Stimulated activated naive CD8-positive, alpha-beta T cell treated with anti-CD3 and anti-CD28 coated beads, Interleukin-15, amount 100 ng/mL, for 72 hours (primary cell): ENCODE data around the gene TMEM59L.

ENCODE experiments used
- ATAC-seq: fragments of 150-1000 bp; cut with Tn5 transposase; 2 replicates; pipeline ENCODE4 v1.10.0; 2021; ENCODE audit warnings: mild to moderate bottlenecking, moderate library complexity
- DNase-seq, 2 donors: peaks; one replicate each; pipeline ENCODE4 v3.0.0; 2021 to 2022
- H3K27ac Mint-ChIP-seq, 2 donors: one replicate each; pipeline ENCODE4 v1.8.0; 2022; ENCODE audit warnings: mild to moderate bottlenecking in 2 of 2, mixed read lengths in 2 of 2, moderate library complexity in 2 of 2
- H3K27me3 Mint-ChIP-seq: one replicate; pipeline ENCODE4 v1.8.0; 2022; ENCODE audit warnings: mixed read lengths
- H3K4me1 Mint-ChIP-seq: one replicate; pipeline ENCODE4 v1.8.0; 2022; ENCODE audit warnings: mild to moderate bottlenecking, mixed read lengths
- H3K4me3 Mint-ChIP-seq, 2 donors: one replicate each; pipeline ENCODE4 v1.8.0; 2022; ENCODE audit warnings: mild to moderate bottlenecking in 2 of 2, mixed read lengths in 2 of 2, moderate library complexity in 1 of 2
- H3K9me3 Mint-ChIP-seq, 2 donors: one replicate each; pipeline ENCODE4 v1.8.0; 2022; ENCODE audit warnings: mixed read lengths in 2 of 2

The TMEM59L gene

DNA sequence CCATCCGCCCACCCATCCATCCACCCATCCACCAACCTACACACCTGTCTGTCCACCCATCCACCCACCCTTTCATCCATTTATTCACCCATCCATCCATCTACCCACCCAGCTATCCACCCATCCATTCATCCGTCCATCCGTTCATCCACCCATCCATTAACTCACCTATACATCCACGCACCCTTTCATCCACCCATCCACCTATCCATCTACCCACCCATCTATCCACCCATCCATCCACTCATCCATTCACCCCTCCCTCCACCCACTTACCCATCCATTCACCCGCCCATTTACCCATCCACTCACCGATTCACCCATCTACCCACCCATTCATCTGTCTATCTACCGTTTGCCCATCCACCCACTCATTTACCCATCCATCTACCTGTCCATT, 41.8 kb downstream of the TMEM59L start:
- H3K4me1 Mint-ChIP-seq, result peaks cover 18% of the 10 kb centered on the region
- DNase-seq, result no peak
- peak overlapping the region in 1 of 2 donors; percentile 2 for H3K27ac Mint-ChIP-seq
- no peaks in the 10 kb centered on the region for H3K27me3 Mint-ChIP-seq
- no peak for ATAC-seq
- H3K9me3 Mint-ChIP-seq, result peaks cover 5% of the 10 kb centered on the region in 2 donors
- H3K4me3 Mint-ChIP-seq, result no peak overlapping the region

GRCh38 chr19:18655173-18655844, 42.6 kb downstream of the TMEM59L start:
- no peak overlapping the region for H3K4me3 Mint-ChIP-seq

DNA sequence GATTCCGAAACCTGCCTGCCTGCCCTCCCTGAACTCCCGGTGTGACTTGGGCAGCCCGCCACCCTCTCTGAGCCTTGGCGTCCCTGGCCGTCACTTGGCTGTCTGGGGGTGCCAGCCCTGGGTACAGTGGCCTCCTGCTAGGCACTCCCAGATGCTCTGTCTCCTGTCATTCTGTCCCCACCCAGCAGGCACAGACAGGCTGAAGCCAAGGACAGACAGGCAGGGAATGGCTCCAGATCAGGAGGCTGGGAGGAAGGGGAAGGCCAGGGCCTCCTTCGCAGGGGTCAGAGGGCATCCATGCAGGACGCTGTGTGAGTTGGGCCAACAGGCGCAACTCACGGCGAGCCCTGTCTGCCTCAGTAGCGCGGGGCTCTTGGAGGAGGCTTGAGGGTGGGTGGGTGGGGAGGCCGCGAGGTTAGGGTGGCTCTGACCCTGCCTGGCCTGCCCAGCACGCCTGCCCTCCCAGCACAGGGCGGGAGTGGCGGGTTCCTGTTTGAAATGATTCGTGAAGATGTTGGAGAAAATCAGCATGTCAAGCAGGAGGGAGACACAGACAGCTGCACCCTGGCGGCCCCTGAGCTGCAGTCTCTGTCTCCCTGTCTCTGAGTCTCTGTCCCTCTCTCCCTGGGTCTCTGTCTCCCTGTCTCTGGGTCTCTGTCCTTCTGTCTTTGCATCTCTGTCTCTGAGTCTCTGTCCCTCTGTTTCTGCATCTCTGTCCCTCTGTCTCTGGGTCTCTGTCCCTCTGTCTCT, 43.8 kb downstream of the TMEM59L start:
- H3K9me3 Mint-ChIP-seq, result peaks cover 5% of the 10 kb centered on the region in 2 donors
- no peak overlapping the region for H3K4me3 Mint-ChIP-seq
- peaks cover 20% of the 10 kb centered on the region for H3K4me1 Mint-ChIP-seq
- ATAC-seq (no peak), DNase-seq (no peak)
- no peaks in the 10 kb centered on the region for H3K27me3 Mint-ChIP-seq
- no peak overlapping the region for H3K27ac Mint-ChIP-seq

More at GRCh38 chr19:18655173-18655844, 42.6 kb downstream of the TMEM59L start:
- Mint-ChIP-seq H3K27me3 (no peaks in the 10 kb centered on the region), H3K9me3 (peaks cover 5% of the 10 kb centered on the region in 2 donors), H3K27ac (no peak overlapping the region), H3K4me1 (peaks cover 12% of the 10 kb centered on the region)
- ATAC-seq (no peak), DNase-seq (no peak)

GRCh38 chr19:18657590-18658365, 45.1 kb downstream of the TMEM59L start:
- ATAC-seq, result no peak
- Mint-ChIP-seq H3K4me1 (peaks cover 21% of the 10 kb centered on the region), H3K4me3 (no peak overlapping the region), H3K27me3 (no peaks in the 10 kb centered on the region), H3K9me3 (peaks cover 5% of the 10 kb centered on the region in 2 donors), H3K27ac (no peak overlapping the region)
- DNase-seq, result no peak

DNA sequence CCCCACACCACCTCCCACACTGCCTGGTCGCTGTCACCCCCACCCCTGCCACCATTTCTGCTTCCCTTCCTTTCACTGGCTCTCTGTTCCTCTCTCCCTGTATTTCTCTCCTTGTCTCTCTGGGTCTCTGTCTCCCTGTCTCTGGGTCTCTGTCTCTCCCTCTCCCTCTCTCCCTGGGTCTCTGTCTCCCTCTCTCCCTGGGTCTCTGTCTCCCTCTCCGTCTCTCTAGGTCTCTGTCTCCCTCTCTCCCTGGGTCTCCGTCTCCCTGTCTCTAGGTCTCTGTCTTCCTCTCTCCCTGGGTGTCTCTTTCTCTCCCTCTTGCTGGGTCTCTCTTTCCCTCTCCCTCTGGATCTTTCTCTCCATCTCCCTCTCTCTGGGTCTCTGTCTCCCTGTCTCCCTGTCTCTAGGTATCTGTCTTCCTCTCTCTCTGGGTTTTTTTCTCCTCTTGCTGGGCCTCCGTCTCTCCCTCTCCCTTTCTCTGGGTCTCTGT, 45.7 kb downstream of the TMEM59L start:
- ATAC-seq (no peak), DNase-seq (no peak)
- Mint-ChIP-seq H3K27ac (peak overlapping the region in 1 of 2 donors; percentile 69), H3K4me1 (peaks cover 27% of the 10 kb centered on the region), H3K9me3 (peaks cover 5% of the 10 kb centered on the region in 2 donors), H3K4me3 (no peak overlapping the region), H3K27me3 (no peaks in the 10 kb centered on the region)

DNA sequence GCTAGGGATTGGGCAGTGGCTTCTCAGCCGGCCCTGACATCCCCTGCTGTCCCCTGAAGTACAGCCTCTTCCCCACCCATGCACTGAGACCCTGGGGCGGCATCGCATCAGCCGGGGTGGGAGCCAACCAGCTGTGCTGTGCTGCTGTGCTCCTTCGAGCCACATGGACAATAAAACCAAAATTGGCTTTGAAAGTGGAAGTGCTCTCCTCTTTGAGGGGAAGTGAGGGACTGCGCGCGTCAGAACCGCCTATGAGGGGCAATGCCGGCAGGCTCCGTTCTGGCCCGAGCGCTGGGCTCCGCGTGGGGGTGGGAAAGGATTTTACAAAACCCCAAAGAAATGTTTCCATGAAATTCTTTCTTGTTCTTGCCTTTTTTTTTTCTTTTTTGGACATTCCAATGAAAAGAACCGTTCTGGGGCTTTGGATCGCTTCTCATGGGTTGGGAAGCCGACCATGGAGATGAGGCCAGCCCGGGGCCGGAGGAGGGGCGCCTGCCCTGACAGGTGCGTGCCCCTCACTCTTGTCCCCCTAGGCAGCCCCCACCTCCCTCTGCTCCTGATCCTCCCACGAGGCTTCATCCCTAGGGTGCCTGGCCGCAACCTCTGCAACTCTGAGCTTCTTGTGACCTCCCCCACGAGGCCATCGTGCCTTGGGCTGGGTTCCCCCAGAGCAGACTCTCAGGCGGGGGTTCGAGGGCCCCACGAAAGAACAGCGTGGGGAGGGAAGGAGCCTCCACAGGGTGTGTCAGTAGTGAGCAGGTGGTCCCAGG, 46.8 kb downstream of the TMEM59L start:
- Mint-ChIP-seq H3K4me3 (no peak overlapping the region), H3K9me3 (no peaks in the 10 kb centered on the region), H3K27ac (peak overlapping the region in 1 of 2 donors; percentile 69), H3K27me3 (no peaks in the 10 kb centered on the region), H3K4me1 (peaks cover 38% of the 10 kb centered on the region)
- ATAC-seq (no peak), DNase-seq (no peak)

GRCh38 chr19:18660051-18660910, 47.6 kb downstream of the TMEM59L start:
- Mint-ChIP-seq H3K9me3 (no peaks in the 10 kb centered on the region), H3K4me3 (no peak overlapping the region), H3K27ac (peak overlapping the region in 1 of 2 donors; percentile 41), H3K4me1 (peaks cover 46% of the 10 kb centered on the region), H3K27me3 (no peaks in the 10 kb centered on the region)
- ATAC-seq (no peak), DNase-seq (no peak)

GRCh38 chr19:18660939-18661670, 48.4 kb downstream of the TMEM59L start:
- Mint-ChIP-seq H3K4me1 (peaks cover 48% of the 10 kb centered on the region), H3K4me3 (no peak overlapping the region), H3K27ac (peak overlapping the region in 1 of 2 donors; percentile 73), H3K27me3 (no peaks in the 10 kb centered on the region), H3K9me3 (no peaks in the 10 kb centered on the region)
- no peak for ATAC-seq
- no peak for DNase-seq

DNA sequence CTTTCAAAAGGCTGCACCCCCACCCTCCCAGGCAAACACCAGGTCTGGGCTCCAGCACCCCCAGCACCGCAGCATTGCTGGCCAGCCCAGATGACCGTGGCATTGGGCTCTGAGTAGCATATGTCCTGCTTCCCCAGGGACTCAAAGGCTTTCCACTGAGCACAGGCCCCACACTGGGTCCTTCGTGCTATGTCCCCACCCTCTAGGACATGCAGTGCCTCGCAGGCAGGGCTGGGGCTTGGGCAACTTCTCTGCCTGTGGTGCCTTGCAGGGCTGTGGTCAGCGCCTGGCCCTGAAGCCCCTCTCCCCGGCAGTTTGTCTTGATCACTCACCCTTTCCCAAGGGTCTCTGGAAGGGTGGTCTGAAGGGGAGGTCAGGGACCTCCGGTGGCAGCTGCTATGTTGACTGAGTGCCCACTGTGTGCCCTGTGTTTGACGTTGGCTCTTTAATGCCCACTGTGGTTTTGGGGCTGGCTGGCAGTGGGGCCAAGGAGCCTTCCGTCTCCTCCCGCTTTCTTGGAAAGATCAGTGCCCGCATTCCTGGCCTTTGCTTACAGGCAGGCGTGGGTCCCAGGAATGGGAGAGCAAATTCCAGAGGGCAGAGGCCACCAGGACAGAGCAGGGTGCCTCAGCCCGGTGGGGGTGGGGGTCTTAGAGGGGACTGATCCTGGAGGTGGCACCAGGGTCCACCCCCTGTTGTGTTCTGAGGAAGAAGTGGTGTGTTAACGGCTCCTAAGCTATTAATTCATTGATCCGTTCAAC, 50.5 kb downstream of the TMEM59L start:
- DNase-seq (no peak), ATAC-seq (no peak)
- H3K9me3 Mint-ChIP-seq, result no peaks in the 10 kb centered on the region
- H3K27me3 Mint-ChIP-seq, result no peaks in the 10 kb centered on the region
- no peak overlapping the region for H3K4me3 Mint-ChIP-seq
- peak overlapping the region in 1 of 2 donors; percentile 43 for H3K27ac Mint-ChIP-seq
- peaks cover 48% of the 10 kb centered on the region for H3K4me1 Mint-ChIP-seq

DNA sequence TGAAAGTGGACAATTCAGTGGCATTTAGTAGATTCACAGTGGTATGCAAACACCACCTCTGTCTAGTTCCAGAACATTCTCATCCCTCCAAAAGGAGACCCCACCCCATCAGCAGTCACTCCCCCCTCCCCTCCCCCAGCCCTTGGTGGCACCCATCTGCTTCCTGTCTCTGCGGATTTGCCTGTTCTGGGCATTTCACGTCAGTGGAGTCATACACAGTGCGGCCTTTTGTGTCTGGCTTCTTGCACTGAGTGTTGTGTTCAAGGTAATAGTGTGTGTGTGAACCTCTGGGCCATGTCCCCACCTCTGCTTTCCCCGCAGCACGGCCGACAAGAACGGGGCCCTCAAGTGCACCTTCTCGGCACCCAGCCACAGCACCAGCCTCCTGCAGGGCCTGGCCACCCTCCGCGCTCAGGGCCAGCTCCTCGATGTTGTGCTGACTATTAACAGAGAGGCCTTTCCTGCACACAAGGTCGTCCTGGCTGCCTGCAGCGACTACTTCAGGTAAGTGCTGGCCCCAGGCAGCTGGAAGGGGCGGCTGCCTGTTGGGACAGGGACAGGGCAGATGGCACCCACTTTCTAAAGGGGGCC, 51.4 kb downstream of the TMEM59L start:
- Mint-ChIP-seq H3K27ac (peak overlapping the region; percentile 43 to 74), H3K4me1 (peaks cover 39% of the 10 kb centered on the region), H3K27me3 (no peaks in the 10 kb centered on the region), H3K9me3 (no peaks in the 10 kb centered on the region), H3K4me3 (peak overlapping the region in 1 of 2 donors; percentile 58)
- ATAC-seq, result peak; percentile 64
- no peak for DNase-seq

- Mint-ChIP-seq H3K27ac (no peak overlapping the region), H3K4me1 (peaks cover 34% of the 10 kb centered on the region), H3K4me3 (no peak overlapping the region), H3K27me3 (no peaks in the 10 kb centered on the region), H3K9me3 (no peaks in the 10 kb centered on the region)
- DNase-seq (no peak), ATAC-seq (no peak)
Measured at GRCh38 chr19:18665771-18666202, 53.1 kb downstream of the TMEM59L start.

DNA sequence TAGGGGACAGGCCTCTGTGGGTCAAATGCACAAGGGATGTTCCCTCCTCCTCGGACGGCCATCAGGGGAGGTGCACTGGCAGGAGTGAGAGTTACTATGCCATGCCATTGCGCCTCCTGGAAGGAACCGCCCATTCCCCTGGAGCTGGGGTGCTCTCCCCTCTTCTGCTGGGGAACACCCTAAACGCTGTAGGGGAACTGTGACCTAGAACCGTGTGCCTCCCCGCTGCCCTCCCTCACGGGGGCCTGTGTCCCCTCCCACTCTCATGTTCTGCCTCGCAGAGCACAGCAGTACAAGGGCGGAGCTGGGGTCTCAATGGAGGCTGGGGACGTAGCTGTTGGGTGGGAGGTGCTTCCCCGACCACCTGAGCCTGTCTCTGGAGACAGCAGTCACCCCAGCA, 53.6 kb downstream of the TMEM59L start:
- DNase-seq (no peak), ATAC-seq (no peak)
- H3K9me3 Mint-ChIP-seq, result no peaks in the 10 kb centered on the region
- H3K4me1 Mint-ChIP-seq, result peaks cover 29% of the 10 kb centered on the region
- no peak overlapping the region for H3K27ac Mint-ChIP-seq
- no peaks in the 10 kb centered on the region for H3K27me3 Mint-ChIP-seq
- no peak overlapping the region for H3K4me3 Mint-ChIP-seq

- DNase-seq, result no peak
- Mint-ChIP-seq H3K9me3 (no peaks in the 10 kb centered on the region), H3K4me1 (peaks cover 26% of the 10 kb centered on the region), H3K4me3 (no peak overlapping the region), H3K27ac (no peak overlapping the region), H3K27me3 (no peaks in the 10 kb centered on the region)
- ATAC-seq, result no peak
Measured at GRCh38 chr19:18666784-18667183, 54.1 kb downstream of the TMEM59L start.
